GM18868 (cell line): ENCODE results near the gene LIMS3.
"Not testable (repeated sequence)": the region's sequence is repeated elsewhere in the genome, so short reads cannot be mapped to it uniquely, and the experiment has no call there.

Source experiments
- ATAC-seq: cut with Tn5 transposase; IDR thresholded peaks from one replicate; pipeline ENCODE4 v1.9.1; 2021; ENCODE audit warnings: mild to moderate bottlenecking, moderate library complexity; ENCODE audit not compliant: unreplicated experiment

LIMS3 gene, protein sequence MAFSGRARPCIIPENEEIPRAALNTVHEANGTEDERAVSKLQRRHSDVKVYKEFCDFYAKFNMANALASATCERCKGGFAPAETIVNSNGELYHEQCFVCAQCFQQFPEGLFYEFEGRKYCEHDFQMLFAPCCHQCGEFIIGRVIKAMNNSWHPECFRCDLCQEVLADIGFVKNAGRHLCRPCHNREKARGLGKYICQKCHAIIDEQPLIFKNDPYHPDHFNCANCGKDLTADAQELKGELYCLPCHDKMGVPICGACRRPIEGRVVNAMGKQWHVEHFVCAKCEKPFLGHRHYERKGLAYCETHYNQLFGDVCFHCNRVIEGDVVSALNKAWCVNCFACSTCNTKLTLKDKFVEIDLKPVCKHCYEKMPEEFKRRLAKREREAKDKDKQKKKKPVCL

DNA sequence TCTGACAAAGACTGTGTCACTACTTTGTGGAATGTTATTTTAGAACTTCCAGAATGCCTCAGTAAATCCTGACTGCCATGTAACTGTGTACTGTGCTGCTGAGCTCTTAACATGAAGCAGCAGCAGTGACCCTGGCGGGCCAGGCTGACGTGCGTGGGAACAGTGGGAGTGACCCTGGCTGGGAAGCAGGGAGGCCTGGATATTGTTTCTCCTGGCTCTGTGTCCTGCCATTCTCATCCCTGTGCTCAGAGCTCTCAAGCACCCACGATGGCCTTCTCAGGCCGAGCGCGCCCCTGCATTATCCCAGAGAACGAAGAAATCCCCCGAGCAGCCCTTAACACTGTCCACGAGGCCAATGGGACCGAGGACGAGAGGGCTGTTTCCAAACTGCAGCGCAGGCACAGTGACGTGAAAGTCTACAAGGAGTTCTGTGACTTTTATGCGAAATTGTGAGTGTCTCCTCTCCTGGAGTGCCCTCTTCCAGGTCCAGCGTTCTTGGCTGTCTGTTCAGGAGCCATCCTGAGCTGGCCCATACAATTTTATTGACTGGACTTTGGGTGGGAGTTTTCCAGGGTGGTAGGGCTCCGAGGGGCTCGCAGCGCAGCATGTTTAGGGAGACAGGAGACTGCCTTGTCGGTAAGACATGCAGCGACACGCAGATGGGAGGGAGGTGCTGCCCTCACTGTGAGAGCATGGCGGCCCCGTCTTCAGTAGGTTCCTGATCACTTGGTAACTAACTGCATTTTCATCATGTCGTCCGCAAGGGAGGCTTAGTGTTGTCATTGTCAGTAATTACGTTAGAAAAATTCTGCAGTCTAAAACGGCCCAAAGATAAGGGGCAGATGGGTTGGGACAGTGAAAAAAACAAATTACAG lies at the start of gene LIMS3:
TSS of gene LIMS3 (plus strand) at position 227 of the 875 bp plus-strand sequence. CDS start at position 268, 41 bp downstream.
- not testable (repeated sequence) for ATAC-seq

DNA sequence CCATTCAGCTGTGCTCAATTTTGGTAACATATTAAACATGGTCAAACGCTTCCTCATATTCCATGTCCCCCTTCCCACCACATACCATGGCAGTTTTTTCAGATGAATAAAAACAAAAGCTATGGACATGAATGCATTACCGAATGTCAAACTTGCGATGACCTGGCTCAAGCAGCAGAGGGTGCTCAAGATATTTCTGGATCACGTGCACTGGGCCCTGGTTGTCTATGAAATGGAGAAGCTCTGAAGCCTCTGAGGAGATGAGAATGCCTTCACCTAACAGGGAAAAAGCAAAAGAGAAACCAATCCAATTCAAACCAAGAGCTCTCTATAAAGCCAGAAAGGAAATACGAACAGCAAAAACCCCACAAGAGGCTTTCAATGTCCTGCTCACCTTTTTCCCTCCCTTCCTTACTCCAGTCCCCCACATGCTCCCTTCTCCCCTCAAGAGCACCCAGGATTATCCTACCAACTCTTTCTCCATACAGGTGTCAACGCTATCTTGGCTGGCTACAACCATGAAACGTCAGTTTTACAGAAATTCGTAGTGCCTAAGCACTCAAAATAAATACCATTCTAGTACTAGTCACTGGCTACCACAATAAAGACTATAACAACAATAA lies 27.2 kb upstream of the LIMS3 start:
- peak; percentile 87 for ATAC-seq

DNA sequence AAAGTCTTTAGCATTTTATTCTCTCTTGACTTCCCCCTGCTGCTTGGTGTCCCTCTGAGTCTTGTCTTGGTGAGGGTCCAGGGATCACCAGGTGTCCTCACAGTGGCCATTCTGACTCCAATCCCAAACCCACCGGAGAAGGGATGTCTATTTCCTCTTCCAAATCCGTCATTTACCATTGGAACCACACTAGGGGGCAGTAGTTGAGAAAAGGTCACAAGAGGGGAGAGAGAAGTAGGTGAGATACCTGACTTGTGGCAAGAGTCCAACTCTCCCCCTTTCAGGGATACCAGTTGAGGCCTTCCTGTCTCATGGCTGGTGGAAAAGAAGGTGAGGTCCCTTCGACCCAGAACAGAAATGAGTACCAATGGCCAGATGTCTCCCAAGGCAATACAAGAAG lies 21.9 kb upstream of the LIMS3 start:
- ATAC-seq, result not testable (repeated sequence)

DNA sequence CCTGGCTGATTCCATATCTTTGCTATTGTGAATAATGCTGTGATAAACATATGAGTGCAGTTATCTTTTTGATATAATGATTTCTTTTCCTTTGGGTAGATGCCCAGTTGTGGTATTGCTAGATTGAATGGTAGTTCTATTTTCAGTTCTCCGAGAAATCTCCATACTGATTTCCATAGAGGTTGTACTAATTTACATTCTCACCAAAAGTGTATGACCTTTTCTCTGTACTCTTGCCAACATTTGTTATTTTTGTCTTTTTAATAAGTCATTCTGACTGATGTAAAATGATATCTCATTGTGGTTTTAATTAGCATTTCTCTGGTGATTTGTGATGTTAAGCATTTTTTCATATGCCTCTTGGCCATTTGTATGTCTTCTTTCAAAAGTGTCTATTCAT lies 16.4 kb upstream of the LIMS3 start:
- ATAC-seq, result not testable (repeated sequence)

DNA sequence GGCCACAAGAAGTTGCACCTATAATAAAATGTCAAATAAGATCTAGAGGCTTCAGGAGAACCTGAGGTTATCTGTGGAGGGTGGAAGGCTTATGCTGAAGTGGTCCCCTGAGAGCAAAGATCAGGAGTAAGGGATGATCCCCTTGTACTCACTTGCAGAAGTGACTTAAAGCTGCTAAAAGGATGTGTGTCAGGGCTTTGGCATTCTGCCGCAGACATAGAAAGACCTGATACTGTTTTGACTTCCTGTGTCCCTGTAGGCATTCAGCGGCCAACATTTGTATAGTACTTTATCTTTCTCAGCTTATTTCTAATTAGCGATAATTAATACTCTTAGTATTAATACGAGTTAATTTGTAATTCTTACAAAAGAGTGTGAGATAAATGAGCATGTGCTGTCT lies 10.1 kb upstream of the LIMS3 start:
- not testable (repeated sequence) for ATAC-seq

DNA sequence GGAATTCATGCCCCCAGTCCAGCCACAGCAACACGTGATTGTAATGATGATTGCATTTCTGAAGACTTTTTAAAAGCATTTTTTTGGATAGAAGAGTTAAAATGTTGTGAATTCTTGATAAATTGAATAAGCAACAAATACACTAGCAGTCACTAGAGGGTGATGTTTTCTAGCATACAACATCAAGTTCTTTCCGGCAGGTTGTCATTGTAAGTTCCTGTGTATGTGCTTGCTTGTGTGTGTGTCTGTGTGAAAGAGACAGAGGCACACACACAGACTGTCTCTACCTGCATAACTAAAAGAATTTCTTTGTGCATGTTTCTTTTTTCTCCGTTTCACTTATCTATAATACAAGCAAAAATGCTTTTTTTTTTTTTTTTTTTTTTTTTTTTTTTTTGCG lies 8.6 kb upstream of the LIMS3 start:
- not testable (repeated sequence) for ATAC-seq

DNA sequence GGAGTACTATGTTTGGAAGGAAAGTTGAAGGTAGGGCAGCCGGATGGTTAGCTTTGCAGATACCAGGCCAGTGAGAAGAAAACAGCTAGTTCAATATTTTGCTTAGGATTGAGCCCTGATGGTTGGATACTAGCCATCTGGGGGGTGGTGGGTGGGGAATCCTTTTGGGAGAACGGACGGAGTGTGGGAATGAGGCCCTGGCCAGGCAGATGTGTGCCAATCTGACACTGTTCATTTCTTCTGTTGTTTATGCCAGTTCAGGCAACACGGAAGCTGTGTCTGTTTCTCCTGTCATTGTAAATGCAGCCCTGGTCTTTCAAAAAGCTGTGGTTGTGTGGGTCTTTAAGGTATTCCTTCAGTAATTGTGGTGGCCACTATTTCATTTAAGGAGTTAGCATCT lies 7.5 kb upstream of the LIMS3 start:
- not testable (repeated sequence) for ATAC-seq

DNA sequence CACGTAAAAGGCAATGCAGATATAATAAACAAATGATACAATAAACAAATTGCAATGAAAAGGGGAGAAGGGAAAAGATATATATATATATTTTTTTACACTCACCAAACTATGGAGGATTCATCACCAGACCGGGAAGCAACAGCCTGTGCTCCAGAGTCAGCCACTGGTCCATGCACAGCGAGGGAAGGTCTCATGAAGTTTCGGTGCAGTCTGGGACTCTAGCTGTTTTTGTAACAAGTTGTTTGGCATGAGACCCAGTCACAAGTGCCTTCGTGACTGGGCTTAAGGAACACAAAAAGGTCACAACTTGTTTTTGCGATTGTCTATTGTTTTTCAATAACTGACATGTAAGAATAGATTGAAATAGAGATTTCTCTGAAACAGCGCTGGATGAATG lies 4.8 kb upstream of the LIMS3 start:
- not testable (repeated sequence) for ATAC-seq

DNA sequence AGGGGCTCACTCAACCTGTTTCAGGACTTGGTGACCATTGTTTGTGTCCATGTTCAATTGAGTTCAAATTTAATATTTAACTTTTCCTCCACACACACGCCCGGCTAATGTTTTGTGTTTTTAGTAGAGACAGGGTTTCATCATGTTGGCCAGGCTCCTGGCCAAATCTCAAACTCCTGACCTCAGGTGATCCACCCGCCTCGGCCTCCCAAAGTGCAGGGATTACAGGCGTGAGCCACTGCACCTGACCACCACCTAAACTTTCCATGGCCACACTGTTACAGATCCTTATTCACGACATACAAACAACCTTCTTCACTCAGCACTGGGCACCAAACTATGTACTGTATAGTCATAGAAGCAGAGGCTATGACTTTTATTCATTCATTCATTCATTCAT lies 4.3 kb upstream of the LIMS3 start:
- not testable (repeated sequence) for ATAC-seq

DNA sequence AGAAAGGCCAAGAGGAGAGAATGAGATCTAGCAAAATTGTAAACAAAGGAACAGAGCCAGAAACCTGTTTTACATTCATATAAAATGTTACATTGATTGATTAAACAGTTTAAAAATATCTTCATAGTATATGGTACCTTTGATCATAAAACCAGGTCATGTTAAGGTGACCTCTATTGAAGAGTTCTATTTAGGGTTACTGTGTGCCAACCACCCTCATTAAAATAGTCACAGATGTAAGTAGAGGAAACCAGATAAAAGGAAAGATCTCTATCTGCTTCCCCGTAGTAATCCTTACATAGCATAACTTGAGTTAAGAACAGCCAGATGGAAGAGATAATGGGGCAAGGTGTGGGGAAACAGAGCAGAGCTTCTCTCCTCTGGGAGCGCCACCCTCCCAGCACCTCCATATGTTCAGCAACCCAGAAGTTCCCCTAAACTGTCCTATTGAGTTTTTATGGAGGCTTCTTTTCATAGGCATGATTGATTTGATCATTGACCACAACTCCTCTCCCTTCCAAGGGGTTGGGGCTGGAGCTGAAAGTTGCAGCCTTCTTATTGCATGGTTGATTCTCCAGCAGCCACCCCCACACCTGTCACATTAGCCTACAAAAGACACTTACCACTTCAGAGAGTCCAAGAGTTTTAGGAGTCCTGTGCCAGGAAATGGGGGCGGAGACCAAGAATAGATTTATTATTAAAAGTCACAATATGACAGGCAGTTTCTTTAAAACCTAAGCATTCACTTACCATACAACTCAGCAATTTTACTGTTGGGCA lies 3.2 kb upstream of the LIMS3 start:
- ATAC-seq, result not testable (repeated sequence)

DNA sequence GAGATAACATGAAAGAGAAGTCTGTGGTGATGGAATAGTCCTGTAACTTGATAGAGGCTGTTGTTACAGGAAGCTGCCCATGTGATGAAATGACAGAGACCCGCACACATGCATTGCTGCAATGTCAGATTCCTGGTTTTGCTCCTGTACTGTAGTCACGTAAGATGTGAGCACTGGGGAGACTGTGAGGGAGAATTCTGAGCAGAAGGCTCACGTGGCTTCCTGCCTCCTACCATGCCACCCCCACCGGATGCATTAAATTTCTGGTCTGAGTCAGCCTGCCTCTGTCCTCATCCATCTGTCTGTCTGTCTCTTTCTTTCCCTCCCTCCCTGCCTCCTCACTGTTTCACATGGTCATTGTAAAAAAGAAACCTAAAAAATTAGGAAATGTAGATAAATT lies 2.3 kb upstream of the LIMS3 start:
- peak; percentile 95 for ATAC-seq

DNA sequence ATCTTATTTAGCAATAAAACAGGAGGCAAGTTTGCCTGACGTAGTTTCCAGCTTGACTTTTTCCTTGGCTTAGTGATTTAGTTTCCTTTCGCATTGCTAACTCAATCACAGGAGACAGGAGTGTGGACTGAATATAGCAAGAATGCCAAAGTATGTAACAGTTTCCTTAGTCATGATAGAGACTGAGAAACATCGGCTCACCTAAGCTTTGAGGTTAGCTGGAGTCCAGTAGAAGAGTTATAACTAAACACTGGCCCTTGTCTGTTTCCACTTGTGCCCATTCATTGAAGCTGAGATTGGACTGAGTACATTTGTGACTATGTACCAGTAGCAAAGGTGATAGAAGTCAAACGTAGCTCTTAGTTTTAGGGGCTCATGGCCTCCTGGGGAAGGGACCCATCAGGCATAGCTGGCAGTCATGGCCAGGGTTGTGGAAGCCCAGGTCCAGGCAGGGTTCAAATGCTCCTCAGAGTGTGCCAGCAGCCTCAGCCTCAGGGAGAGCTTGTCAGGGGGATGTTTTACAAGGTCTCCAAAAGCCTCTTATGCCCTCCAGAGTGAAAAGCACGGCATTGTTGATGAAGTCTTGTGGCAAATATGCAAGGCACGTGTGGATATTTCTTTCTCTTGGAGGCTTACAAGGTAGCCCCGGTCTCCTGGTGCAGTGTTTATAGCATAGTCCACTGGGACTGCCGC lies 573 bp upstream of the LIMS3 start:
- ATAC-seq, result not testable (repeated sequence)

DNA sequence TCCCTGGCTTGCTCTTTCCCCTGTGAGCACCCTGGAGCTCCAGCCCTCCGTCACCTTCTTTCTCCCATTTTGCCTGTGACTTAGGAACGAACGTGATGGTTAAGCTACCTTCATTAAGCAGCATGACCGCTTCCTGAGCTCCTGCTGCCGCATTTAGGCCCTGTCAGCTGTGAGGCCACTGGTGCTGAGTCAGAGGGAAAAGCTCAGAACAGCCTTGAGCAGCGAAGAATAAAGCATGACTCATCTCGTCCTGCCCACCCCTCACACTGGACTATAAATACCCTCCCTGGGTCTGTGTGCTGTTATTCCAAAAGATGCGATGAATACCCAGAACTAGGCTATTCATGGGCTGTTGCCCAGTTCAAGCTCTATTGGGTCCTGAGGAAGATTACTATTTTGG lies 7.3 kb downstream of the LIMS3 start:
- peak; percentile 91 for ATAC-seq

DNA sequence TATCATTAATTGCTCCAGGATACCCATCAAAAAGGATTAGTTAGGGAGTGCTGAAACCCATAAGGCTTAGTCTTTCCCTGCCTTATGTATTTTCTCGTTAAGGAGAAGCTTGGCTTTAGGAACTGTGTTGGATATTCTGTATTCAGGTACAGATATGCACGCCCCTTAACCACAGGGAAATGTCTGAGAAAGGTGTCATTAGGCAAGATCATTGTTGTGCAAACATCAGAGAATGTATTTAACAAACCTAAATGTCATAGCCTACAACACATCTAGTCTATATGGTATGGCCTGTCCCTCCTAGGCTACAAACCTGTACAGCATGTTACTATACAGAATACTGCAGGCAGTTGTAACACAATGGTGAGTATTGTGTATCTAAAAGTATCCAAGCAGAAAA lies 10.1 kb downstream of the LIMS3 start:
- not testable (repeated sequence) for ATAC-seq

DNA sequence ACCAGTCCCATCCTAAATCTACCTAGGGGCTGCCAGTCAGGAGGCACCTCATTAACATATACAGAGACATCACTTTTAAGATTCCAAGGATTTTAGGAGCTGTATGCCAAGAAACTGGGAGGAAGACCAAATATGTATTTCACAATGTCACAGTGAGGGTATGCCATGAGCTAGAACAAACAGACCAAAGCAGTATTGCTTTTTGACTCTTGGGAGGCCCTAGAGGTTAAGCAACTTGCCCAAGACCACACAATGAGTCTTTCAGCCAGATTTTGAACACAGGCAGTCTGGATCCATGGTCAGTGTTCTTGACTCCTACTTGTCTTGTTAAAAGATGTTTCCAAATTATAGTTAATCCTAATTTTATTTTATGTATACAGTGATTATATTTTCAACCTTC lies 12.3 kb downstream of the LIMS3 start:
- not testable (repeated sequence) for ATAC-seq

DNA sequence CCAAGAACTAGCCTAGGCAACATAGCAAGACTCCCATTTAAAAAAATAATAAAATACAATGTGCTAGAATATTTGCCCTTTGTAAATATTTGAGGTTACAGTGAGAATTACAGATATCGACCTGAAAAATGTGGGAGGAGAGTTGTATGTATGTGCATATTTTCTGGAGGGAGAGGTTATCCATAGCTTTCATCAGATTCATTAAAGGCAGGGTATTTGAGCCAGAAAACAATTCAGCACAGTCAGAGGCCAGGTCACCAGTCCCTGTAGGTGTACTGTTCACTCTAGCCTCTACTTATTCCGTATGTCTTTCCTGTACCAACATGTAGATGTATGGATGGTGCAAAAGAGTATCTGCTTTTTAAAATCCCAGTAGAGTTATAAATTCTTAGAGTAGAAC lies 15.4 kb downstream of the LIMS3 start:
- not testable (repeated sequence) for ATAC-seq

DNA sequence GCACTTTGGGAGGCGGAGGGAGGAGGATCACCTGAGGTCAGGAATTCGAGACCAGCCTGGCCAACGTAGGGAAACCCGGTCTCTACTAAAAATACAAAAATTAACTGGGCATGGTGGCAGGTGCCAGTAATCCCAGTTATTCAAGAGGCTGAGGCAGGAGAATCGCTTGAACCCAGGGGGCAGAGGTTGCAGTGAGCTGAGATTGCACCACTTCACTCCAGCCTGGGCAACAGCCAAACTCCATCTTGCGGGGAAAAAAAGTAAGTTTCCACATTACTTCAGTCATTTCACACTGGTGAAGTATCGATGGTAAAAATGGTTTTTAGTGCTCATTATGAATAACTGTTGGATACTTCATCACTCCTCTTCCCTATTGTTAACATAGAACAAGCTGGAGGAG lies 16.1 kb downstream of the LIMS3 start:
- ATAC-seq, result not testable (repeated sequence)

DNA sequence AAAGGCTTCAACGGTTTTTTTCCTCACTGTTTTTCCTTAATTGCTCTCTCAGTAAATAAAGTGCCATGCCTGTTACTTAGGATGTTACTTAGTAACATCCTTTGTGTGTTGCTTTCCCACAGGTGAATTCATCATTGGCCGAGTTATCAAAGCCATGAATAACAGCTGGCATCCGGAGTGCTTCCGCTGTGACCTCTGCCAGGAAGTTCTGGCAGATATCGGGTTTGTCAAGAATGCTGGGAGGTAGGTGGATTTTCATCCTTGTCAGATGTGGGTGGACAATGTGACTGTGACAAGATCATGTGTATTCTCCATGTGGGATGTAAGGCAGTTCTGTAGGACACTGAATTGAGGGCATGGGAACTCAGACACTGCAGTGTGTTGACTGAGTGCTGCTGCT lies 17.3 kb downstream of the LIMS3 start:
- ATAC-seq, result not testable (repeated sequence)

DNA sequence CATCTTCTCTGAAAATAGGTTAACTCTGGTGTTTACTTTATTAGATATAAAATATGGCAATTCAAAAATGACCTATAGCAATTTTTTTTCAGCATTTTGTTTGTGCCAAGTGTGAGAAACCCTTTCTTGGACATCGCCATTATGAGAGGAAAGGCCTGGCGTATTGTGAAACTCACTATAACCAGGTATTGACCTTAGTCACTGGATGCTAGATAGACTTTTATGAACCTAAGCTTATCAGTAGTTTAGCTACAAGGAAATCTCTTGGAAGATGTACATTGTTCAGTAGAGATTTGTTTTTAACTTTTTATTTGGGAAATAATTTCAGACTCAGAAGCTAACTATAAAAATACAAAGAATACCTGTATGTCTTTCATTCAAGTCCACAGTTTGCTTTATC lies 21.7 kb downstream of the LIMS3 start:
- ATAC-seq, result not testable (repeated sequence)
